ENCODE measurements around the gene ACTN4. TPM values are rescaled to one million over a fixed set of nuclear protein-coding genes. Genes with fewer than 3 reads are reported as not detected.

The ACTN4 gene
- total RNA-seq, 1 donor from 2014 or later, result 197 TPM

GRCh38 chr19:38663957-38664502, 16.6 kb downstream of the ACTN4 start:
- intact Hi-C loops (cut with micrococcal nuclease), result no loop called here
- ATAC-seq (ENCODE audit: low read depth) (no peak), DNase-seq (no peak)
- H3K4me3 Mint-ChIP-seq, result no peak overlapping the region
- no peaks in the 10 kb centered on the region for H3K9me3 Mint-ChIP-seq
- peaks cover 12% of the 10 kb centered on the region for H3K36me3 Mint-ChIP-seq (ENCODE audit: low read depth)
- H3K27me3 Mint-ChIP-seq, result no peaks in the 10 kb centered on the region
- H3K4me1 Mint-ChIP-seq, result peaks cover 56% of the 10 kb centered on the region
- CTCF ChIA-PET, result interaction anchor here (1.4 kb wide), 1 partner anchor 23 kb away, joined by 3 read pairs; no protein-coding TSS in a partner anchor
- peak overlapping the region; percentile 19 for H3K27ac Mint-ChIP-seq
- POLR2A ChIA-PET, result no interaction called here
- no peak for TF ChIP-seq CTCF (IDR thresholded peaks at IDR 0.05)

GRCh38 chr19:38664503-38665211, 17.2 kb downstream of the ACTN4 start:
- H3K27me3 Mint-ChIP-seq, result no peaks in the 10 kb centered on the region
- intact Hi-C loops (cut with micrococcal nuclease), result no loop called here
- H3K9me3 Mint-ChIP-seq, result no peaks in the 10 kb centered on the region
- DNase-seq (no peak), ATAC-seq (ENCODE audit: low read depth) (peak; percentile 49)
- H3K27ac Mint-ChIP-seq, result peak overlapping the region; percentile 47
- no peak for TF ChIP-seq CTCF (IDR thresholded peaks at IDR 0.05)
- H3K4me3 Mint-ChIP-seq, result peak overlapping the region; percentile 13
- POLR2A ChIA-PET, result interaction anchor here (0.6 kb wide), 1 partner anchor 51 kb away, joined by 7 read pairs; no protein-coding TSS in a partner anchor
- H3K4me1 Mint-ChIP-seq, result peaks cover 63% of the 10 kb centered on the region
- H3K36me3 Mint-ChIP-seq (ENCODE audit: low read depth), result peaks cover 12% of the 10 kb centered on the region
- CTCF ChIA-PET, result interaction anchor here (1.4 kb wide), 1 partner anchor 22 kb away, joined by 3 read pairs; no protein-coding TSS in a partner anchor

GRCh38 chr19:38665219-38665931, 17.9 kb downstream of the ACTN4 start:
- intact Hi-C loops (cut with micrococcal nuclease), result no loop called here
- no peaks in the 10 kb centered on the region for H3K9me3 Mint-ChIP-seq
- H3K27ac Mint-ChIP-seq, result peak overlapping the region; percentile 91
- H3K27me3 Mint-ChIP-seq, result no peaks in the 10 kb centered on the region
- CTCF ChIA-PET, result interaction anchor here (1.4 kb wide), 1 partner anchor 22 kb away, joined by 3 read pairs; no protein-coding TSS in a partner anchor
- peaks cover 12% of the 10 kb centered on the region for H3K36me3 Mint-ChIP-seq (ENCODE audit: low read depth)
- TF ChIP-seq CTCF (IDR thresholded peaks at IDR 0.05), result no peak
- ATAC-seq (ENCODE audit: low read depth) (no peak), DNase-seq (no peak)
- no peak overlapping the region for H3K4me3 Mint-ChIP-seq
- POLR2A ChIA-PET, result interaction anchor here (0.6 kb wide), 1 partner anchor 51 kb away, joined by 7 read pairs; no protein-coding TSS in a partner anchor
- H3K4me1 Mint-ChIP-seq, result peaks cover 70% of the 10 kb centered on the region

- H3K4me1 Mint-ChIP-seq, result peaks cover 73% of the 10 kb centered on the region
- no peak for TF ChIP-seq CTCF (IDR thresholded peaks at IDR 0.05)
- peaks cover 5% of the 10 kb centered on the region for H3K36me3 Mint-ChIP-seq (ENCODE audit: low read depth)
- POLR2A ChIA-PET, result interaction anchor here (0.6 kb wide), 1 partner anchor 62 kb away, joined by 4 read pairs; no protein-coding TSS in a partner anchor
- CTCF ChIA-PET, result no interaction called here
- H3K27me3 Mint-ChIP-seq, result no peaks in the 10 kb centered on the region
- intact Hi-C loops (cut with micrococcal nuclease), result loop anchor here (2.0 kb wide), 1 partner anchor 17 kb away; no protein-coding TSS in a partner anchor
- DNase-seq (no peak), ATAC-seq (ENCODE audit: low read depth) (no peak)
- H3K9me3 Mint-ChIP-seq, result no peaks in the 10 kb centered on the region
- peak overlapping the region; percentile 91 for H3K27ac Mint-ChIP-seq
- no peak overlapping the region for H3K4me3 Mint-ChIP-seq
These were observed 18.7 kb downstream of the ACTN4 start for GRCh38 chr19:38665950-38666662.
